ENCODE measurements around the gene TMEM204.

GRCh38 chr16:1508494-1509187, 24.8 kb upstream of the TMEM204 start:
- TF ChIP-seq CTCF (IDR thresholded peaks at IDR 0.05), result no peak
- no peak for TF ChIP-seq POLR2A (IDR thresholded peaks at IDR 0.05)

Measured in lower leg skin (tissue), 3 donors.